Testis (tissue), 2 donors: ENCODE results near the gene RAB33B.

Source experiments
- CTCF ChIP-seq, 3 experiments: fragments of 450-650 bp in 2 of 3; fragments of 200-600 bp in 1 of 3; sonication (generic) in 1 of 3; IDR thresholded peaks; one replicate each; pipeline ENCODE4 v1.5.1; 2016 to 2019; ENCODE audit warnings: antibody characterized with exemption in 3 of 3, mild to moderate bottlenecking in 2 of 3, moderate library complexity in 1 of 3
- POLR2A ChIP-seq: fragments of 450-650 bp; IDR thresholded peaks from one replicate; pipeline ENCODE4 v1.6.1; 2017; ENCODE audit warnings: antibody characterized with exemption, mild to moderate bottlenecking, moderate library complexity

GRCh38 chr4:139506774-139507173 is 52.9 kb downstream of the RAB33B start:
- TF ChIP-seq CTCF (IDR thresholded peaks at IDR 0.05) (no peak), POLR2A (no peak)
